Mammary epithelial cell (primary cell): Measurements from ENCODE around the gene PHOSPHO1.

ENCODE experiments used
- EZH2 ChIP-seq: IDR thresholded peaks from 2 replicates; pipeline ENCODE4 v1.6.1; 2012; ENCODE audit warnings: low read length, inconsistent platforms, borderline replicate concordance
- TF ChIP-seq, protein P1 (sequence below), 2 donors: IDR thresholded peaks in 1 of 2; conservative IDR thresholded peaks in 1 of 2; 2 replicates each; pipeline ENCODE4 v1.5.1; 2011 to 2012; ENCODE audit warnings: inconsistent platforms in 2 of 2, low read length in 2 of 2, mild to moderate bottlenecking in 2 of 2, control low read depth in 1 of 2, low read depth in 1 of 2; ENCODE audit not compliant: insufficient read depth in 1 of 2; ENCODE audit errors: extremely low read depth in 1 of 2

DNA sequence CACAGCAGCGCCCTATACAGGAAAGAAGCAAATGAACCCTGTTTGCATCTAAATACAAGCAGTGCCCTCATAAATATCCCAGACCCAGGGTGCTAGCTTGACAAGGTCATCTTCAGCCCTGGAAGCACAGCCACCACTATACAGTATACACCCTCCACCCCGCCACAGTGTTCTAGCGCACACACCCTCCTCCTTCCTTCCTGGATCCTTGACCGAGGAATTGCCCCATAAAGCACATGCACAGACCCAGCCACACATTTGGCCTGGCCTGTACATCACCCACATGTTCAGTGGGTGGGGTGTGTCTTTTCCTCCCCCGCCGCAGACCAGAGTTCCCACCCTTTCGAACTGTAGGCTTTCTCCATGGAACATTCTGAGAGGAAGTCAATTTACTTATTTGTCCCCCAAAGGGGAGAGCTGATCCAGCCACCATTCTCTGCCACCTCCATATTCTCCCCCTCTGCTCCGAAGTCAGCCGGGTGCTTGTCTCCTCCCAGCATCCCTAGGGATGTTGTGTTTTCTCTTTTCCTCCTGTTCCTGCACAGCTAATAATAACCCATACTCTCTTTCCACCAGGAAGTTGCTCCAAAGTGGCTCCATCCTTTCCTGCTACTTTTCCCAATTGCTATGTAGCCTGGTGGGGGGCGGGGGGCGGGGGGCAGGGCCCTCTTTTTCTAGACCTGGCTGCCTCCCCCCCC lies 13.5 kb downstream of the PHOSPHO1 start:
- TF ChIP-seq, protein P1, sequence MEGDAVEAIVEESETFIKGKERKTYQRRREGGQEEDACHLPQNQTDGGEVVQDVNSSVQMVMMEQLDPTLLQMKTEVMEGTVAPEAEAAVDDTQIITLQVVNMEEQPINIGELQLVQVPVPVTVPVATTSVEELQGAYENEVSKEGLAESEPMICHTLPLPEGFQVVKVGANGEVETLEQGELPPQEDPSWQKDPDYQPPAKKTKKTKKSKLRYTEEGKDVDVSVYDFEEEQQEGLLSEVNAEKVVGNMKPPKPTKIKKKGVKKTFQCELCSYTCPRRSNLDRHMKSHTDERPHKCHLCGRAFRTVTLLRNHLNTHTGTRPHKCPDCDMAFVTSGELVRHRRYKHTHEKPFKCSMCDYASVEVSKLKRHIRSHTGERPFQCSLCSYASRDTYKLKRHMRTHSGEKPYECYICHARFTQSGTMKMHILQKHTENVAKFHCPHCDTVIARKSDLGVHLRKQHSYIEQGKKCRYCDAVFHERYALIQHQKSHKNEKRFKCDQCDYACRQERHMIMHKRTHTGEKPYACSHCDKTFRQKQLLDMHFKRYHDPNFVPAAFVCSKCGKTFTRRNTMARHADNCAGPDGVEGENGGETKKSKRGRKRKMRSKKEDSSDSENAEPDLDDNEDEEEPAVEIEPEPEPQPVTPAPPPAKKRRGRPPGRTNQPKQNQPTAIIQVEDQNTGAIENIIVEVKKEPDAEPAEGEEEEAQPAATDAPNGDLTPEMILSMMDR (conservative IDR thresholded peaks at IDR 0.05 in 1 of 2, IDR thresholded peaks at IDR 0.05 in 1 of 2; ENCODE audit: extremely low read depth in 1 of 2, insufficient read depth in 1 of 2, low read depth in 1 of 2, low read length in 2 of 2): no peak
- no peak for TF ChIP-seq EZH2
